Hematopoietic multipotent progenitor cell (in vitro differentiated cells): ENCODE data around the gene WSB1. TPM values are rescaled to one million over a fixed set of nuclear protein-coding genes. Genes with fewer than 3 reads are reported as not detected.
"Not testable (repeated sequence)": the region's sequence is repeated elsewhere in the genome, so short reads cannot be mapped to it uniquely, and the experiment has no call there.

Experiments used
- DNase-seq, 3 donors: peaks; one replicate each; pipeline ENCODE4 v3.0.0-alpha.2; 2011 to 2015; ENCODE audit warnings: low read depth in 2 of 3, low spot score in 2 of 3
- total RNA-seq: library from RNA; depleted of rRNA; stranded (reverse); fragments of >200 nt; gene quantifications from one replicate; pipeline ENCODE4 v1.2.3, GENCODE V29; 2012

Gene WSB1
- total RNA-seq, 1 donor: 290 TPM

GRCh38 chr17:27276653-27277156, 17.2 kb upstream of the WSB1 start:
- DNase-seq: no peak

DNA sequence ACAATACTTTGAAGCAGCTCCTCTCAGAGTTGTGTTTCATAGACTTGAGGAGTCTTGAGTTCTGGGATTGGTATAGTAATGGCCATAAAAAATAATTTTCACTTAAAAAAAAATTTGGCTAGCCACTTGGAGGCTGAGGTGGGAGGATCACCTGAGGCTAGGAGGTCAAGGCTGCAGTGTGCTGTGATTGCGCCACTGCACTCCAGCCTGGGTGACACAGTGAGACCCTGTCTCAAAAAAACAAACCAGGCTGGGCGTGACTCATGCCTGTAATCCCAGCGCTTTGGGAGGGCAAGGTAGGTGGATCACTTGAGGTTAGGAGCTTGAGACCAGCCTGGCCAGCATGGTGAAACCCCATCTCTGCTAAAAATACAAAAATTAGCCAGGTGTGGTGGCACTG, 14.8 kb upstream of the WSB1 start:
- DNase-seq: not testable (repeated sequence)

DNA sequence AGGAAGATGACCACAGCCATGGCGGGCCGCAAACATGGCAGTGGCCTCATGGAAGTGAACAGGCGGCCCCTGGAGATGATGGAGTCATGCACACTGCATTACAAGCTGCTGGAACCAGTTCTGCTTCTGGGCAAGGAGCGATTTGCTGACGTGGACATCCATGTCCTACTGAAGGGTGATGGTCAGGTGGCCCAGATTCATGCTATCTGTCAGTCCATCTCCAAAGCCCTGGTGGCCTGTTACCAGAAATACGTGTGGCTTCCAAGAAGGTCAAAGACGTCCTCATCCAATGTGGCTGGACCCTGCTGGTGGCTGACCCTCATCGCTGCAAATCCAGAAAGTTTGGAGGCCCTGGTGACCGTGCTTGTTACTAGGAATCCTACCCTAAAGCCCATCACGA, 13.4 kb upstream of the WSB1 start:
- no peak for DNase-seq

DNA sequence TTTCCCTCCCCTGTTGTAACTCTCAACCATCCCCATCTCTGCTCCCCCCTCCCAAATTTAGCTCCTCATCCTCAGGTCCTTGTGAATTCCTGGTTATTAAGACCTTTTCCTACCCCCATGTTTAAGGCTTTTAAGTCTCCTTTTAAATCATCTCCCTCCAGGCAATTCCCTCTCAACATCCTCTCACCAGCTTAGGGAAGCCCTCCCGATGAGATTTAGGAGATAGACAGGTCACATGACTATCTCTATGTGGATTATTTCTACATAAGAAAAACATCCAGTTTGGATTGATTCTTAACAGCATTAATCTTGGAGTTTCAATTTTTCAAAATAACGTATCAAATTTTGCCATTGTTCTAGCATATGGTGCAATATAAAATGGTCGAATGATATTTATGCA, 12.5 kb upstream of the WSB1 start:
- DNase-seq: no peak

GRCh38 chr17:27282054-27282551, 11.8 kb upstream of the WSB1 start:
- no peak for DNase-seq

GRCh38 chr17:27283060-27283459, 10.9 kb upstream of the WSB1 start:
- DNase-seq: no peak

DNA sequence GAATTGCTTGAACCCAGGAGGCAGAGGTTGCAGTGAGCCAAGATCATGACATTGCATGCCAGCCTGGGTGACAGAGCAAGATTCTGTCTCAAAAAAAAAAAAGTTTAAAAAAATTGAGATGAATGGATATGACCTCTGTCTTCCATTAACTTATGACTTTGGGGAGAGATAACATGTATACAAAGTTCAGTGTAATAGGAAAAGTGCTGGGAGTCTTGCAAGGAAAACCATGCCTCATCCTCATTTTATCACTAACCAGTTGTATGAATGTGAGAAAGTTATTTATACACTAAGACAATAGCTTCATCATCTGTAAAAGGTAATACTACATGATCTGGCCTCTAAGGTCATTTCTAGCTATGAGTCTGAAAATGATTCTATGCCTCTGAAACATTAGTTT, 10.2 kb upstream of the WSB1 start:
- DNase-seq: no peak

DNA sequence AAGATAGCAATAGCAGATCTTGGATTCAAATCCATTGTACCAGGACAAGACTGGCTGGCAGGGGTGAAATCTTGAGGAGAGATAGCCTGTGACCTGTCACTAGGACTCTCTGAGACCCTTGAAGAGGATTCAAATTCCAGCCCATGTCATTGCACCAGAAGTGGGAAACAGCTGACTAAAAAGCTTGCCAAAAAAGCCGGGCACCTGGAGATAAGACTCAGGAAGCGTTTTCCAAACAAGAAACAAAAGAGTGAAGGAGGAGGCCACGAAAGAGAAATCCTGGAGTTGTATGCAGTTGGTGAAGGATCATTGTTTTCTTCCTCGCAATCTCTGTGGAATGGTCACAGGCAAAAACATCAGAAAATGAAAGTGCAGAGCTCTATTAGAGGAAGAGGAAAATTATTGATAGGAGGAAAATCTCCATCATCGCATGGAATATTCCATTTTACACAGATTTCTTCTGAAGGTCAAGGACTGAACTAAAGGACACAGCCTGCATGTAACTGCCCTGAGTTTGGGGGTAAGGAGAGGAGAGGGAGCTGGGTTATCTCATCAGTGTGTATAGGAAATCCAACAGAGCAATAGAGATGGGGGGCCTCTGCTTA, 9.0 kb upstream of the WSB1 start:
- DNase-seq: no peak

DNA sequence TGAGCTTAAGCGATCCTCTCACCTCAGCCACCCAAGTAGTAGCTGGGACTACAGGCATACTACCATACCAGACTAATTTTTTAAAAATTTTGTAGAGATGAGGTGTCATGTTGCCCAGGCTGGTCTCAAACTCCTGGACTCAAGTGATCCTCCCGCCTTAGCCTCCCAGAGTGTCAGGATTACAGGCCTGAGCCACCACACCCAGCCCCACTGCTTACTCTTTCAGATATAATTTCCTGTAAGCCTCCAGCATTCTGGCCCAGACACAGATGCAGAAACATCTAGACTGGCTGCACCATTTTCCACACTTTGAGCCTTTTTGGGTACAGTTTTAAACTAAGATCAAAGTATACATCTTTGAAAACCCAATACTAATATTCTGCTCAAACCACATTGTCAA, 8.4 kb upstream of the WSB1 start:
- DNase-seq: no peak

- DNase-seq: no peak
These were observed 5.7 kb upstream of the WSB1 start for GRCh38 chr17:27288183-27288582.

- no peak for DNase-seq
These were observed 4.1 kb upstream of the WSB1 start for GRCh38 chr17:27289856-27290255.

- DNase-seq: no peak
These were observed 2.9 kb upstream of the WSB1 start for GRCh38 chr17:27290916-27291598.

DNA sequence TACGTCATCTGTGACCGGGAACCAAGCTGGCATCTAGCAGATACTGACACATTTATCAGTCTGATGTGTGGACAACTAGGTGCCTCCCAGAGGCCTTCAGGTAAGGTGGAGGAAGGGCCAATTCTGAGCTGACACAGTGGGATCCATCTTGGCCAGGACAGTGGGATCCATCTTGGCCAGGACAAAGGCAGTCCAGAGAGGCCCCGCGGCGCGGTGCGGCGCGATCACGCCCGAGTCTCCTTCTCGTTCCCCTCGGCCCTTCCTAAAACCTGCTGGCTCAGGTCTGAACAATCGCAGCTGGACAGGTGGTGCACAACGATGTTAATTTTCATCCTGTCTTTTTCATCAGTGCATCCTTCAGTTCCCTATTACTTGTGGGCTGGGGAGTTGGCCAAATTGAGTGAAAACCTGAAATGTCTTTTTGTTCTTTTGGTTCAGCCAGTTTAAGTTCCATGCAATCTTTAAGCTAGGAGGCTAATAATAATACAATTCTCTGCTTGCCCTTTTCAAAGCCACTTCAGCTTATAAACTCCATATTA, 486 bp upstream of the WSB1 start:
- peak in 1 of 3 donors; percentile 7 for DNase-seq

- DNase-seq: peak; percentile 31 to 82 (median 70)
These were observed 1.0 kb downstream of the WSB1 start for GRCh38 chr17:27294689-27295630.

DNA sequence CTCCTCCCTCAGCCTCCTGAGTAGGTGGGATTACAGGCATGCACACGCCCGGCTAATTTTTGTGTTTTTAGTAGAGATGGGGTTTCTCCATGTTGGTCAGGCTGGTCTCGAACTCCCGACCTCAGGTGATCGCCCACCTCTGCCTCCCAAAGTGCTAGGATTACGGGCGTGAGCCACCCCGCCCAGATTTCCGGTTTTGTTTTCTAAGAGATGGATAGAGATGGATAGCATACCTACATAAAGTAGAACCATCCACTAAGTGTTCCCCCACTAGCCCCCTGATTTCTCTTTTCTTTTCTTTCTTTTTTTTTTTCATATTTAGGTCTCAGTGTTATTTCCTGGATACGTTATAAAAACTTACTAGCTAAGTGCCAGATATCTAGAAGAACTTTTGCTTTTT, 2.0 kb downstream of the WSB1 start:
- no peak for DNase-seq

DNA sequence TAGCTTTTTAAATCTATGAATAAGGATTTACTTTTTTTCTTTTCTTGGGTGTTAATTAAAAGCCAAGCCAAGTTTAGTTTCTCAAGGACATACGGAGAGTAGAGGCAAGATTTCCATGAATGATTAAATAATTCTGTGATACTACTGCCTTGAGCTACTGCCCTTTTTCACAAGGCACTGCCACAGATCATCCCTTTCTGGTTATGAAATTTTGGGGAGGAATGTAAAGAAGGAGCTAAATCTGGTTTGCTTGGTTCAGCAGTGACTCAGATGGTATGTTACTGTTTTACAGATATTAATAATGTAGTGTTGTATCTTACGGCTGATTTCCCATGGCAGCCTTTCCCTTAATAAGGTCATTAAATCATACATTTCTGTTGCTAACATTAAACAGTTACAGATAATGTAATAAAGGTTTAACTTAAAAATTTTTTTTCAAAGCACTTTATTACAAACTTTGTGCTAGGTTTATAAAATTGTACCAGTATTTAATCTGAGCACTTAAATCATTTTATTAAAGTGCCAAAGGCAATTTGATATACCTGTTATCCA, 2.6 kb downstream of the WSB1 start:
- DNase-seq: no peak

DNA sequence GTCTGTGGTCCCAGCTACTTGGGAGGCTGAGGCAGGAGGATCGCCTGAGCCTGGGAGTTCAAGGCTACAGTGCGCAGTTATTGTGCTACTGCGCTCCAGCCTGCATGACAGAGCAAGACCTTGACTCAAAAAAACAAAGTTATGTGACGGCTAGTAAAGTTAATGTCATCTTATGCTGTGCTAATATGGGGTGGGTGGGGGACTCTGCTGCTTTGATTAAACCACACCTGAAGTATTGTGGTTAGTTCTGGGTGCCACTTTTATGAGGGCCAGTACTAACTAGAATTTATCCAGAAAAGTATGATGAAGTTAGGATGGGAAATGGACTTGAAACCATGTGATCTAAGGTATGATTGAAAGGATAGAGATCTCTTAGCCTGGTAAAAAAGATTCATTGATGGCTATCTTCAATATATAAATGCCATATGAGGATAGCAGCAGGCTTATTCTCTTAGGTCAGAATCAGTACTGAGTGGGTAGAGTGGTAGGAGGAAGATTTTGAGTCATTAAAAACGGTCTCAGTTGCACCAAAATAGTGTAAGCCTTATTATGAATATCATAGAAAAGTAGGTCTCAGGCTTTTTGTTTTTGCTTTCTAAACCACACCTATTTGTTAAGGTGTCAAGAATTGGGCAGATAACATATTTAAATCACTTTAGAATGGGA, 5.6 kb downstream of the WSB1 start:
- DNase-seq: no peak

DNA sequence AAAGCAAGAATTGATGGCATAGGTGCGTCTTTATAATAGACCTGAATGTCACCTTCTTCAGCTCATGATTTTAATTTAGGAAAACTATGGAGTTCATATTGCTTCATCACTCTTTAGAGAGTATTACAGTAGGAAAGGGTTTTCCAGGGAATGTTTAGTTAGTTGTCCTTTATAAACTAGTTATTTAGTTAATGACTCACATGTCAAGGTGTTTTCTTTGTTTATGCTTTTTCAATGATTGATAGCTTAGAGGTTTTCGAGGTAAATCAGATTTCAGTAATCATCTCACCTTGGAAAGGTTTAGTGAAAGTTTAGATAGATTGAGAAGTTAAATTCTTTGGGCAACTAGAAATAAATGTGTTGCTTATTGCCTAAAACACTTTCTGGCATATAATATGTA, 9.8 kb downstream of the WSB1 start:
- DNase-seq: no peak

DNA sequence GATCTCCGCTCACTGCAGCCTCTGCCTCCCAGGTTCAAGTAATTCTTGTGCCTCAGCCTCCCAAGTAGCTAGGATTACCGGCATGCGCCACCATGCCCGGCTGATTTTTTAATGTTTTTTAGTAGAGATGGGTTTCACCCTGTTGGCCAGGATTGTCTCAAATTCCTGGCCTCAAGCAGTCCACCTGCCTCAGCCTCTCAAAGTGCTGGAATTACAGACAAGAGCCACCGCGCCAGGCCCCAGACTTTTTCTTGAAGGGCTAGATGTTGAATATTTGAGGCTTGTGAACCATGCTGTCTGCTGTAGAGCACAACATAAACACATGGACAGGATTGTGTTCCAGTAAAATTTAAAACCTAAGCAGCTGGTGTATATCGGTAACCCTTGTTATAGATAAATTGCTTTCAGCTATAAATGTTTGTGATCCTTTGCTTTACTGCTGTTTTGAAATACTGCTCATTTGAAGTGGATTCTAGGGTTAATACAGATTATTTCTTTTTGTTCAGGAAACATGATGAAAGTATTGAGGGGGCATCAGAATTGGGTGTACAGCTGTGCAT, 12.4 kb downstream of the WSB1 start:
- no peak for DNase-seq

GRCh38 chr17:27310565-27311110, 16.7 kb downstream of the WSB1 start:
- DNase-seq: no peak
